AG04449 (cell line): ENCODE data around the gene FBXO34.

ENCODE experiments used
- CTCF ChIA-PET: fragments of 350-600 bp; formaldehyde crosslinking; extraction: SDS; loops from one replicate; lab custom pipeline; 2021; ENCODE audit warnings: antibody characterized with exemption; lab: Yijun Ruan, JAX
- POLR2A ChIA-PET: fragments of 400-600, 350-600 bp; formaldehyde crosslinking; extraction: SDS; loops from one replicate; lab custom pipeline; 2020; ENCODE audit warnings: antibody characterized with exemption, inconsistent platforms; lab: Yijun Ruan, JAX
- DNase-seq: peaks from one replicate; pipeline ENCODE4 v3.0.0-alpha.2; 2010; ENCODE audit warnings: low read depth, low spot score
- H3K4me3 ChIP-seq: 2 replicates; pipeline ENCODE4 v1.5.1; 2011; ENCODE audit warnings: low read depth, mild to moderate bottlenecking, control low read depth, low read length
- TF ChIP-seq, protein P1 (sequence below): IDR thresholded peaks from one replicate; pipeline ENCODE4 v1.5.1; 2011; ENCODE audit warnings: mild to moderate bottlenecking, moderate library complexity, low read length, control low read depth, inconsistent platforms; ENCODE audit not compliant: insufficient read depth; ENCODE audit errors: missing control alignments

FBXO34 gene

DNA sequence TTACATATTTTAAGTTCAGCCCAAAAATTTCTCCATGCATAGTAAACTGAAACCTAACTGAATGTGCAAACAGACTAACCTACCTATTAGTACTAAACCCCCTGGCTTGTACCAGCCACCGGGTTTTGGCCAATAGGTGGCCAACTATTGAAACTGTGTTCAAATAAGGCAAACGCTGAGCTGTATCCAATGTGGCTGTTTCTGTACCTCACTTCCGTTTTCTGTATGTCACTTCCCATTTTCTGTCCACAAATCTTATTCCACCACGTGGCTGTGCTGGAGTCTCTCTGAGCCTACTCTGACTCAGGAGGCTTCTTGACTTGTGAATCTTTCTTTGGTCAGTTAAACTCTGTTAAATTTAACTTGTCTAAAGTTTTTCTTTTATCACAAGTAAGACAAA is 6.0 kb upstream of the FBXO34 start:
- POLR2A ChIA-PET, result no interaction called here
- no peak for DNase-seq
- CTCF ChIA-PET, result interaction anchor here (0.8 to 14.9 kb wide), 5 partner anchors 10 to 164 kb away, joined by 3 to 101 read pairs (median 3); no protein-coding TSS in a partner anchor
- no peak overlapping the region for H3K4me3 ChIP-seq
- TF ChIP-seq, protein P1, sequence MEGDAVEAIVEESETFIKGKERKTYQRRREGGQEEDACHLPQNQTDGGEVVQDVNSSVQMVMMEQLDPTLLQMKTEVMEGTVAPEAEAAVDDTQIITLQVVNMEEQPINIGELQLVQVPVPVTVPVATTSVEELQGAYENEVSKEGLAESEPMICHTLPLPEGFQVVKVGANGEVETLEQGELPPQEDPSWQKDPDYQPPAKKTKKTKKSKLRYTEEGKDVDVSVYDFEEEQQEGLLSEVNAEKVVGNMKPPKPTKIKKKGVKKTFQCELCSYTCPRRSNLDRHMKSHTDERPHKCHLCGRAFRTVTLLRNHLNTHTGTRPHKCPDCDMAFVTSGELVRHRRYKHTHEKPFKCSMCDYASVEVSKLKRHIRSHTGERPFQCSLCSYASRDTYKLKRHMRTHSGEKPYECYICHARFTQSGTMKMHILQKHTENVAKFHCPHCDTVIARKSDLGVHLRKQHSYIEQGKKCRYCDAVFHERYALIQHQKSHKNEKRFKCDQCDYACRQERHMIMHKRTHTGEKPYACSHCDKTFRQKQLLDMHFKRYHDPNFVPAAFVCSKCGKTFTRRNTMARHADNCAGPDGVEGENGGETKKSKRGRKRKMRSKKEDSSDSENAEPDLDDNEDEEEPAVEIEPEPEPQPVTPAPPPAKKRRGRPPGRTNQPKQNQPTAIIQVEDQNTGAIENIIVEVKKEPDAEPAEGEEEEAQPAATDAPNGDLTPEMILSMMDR, result no peak

- no peak for DNase-seq
- POLR2A ChIA-PET, result no interaction called here
- no peak overlapping the region for H3K4me3 ChIP-seq
- TF ChIP-seq, protein P1, result no peak
- CTCF ChIA-PET, result interaction anchor here (0.7 to 7.6 kb wide), 7 partner anchors 9 to 161 kb away, joined by 3 to 120 read pairs (median 3); no protein-coding TSS in a partner anchor
These were observed 3.4 kb upstream of the FBXO34 start for GRCh38 chr14:55267820-55268219.

GRCh38 chr14:55271572-55272298 is 514 bp downstream of the FBXO34 start:
- DNase-seq, result peak; percentile 19
- CTCF ChIA-PET, result interaction anchor here (0.9 to 7.6 kb wide), 12 partner anchors 11 to 1200 kb away, joined by 3 to 120 read pairs (median 7); no protein-coding TSS in a partner anchor
- H3K4me3 ChIP-seq, result peak overlapping the region; percentile 95
- POLR2A ChIA-PET, result interaction anchor here (1.3 kb wide), 1 partner anchor 83 kb away, joined by 3 read pairs; no protein-coding TSS in a partner anchor
- TF ChIP-seq, protein P1, result no peak

DNA sequence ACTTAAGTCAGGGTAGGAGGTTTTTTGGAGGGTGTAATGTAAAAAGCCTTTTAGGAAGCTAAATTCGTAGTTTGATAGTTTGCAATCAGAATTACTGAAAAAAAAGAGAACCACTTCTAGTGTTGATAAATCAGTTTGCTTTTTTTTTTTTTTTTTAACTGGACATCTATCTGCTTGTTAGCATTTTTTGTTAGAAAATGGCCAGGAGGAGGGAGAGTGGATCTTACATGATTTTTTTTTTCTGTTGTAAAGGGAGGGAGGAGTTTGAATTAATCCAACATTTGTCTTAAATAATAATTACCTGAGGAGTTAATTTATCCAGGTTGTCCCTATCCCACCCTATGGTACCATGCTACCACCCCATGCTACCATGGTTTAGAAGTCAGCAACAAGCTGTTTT is 1.2 kb downstream of the FBXO34 start:
- POLR2A ChIA-PET, result interaction anchor here (1.3 kb wide), 1 partner anchor 82 kb away, joined by 3 read pairs; no protein-coding TSS in a partner anchor
- H3K4me3 ChIP-seq, result peak overlapping the region; percentile 95
- DNase-seq, result no peak
- TF ChIP-seq, protein P1, result no peak
- CTCF ChIA-PET, result interaction anchor here (1.3 to 7.6 kb wide), 7 partner anchors 11 to 157 kb away, joined by 3 to 120 read pairs (median 48); no protein-coding TSS in a partner anchor

- CTCF ChIA-PET, result interaction anchor here (1.3 to 7.6 kb wide), 5 partner anchors 10 to 156 kb away, joined by 4 to 120 read pairs (median 59); no protein-coding TSS in a partner anchor
- TF ChIP-seq, protein P1, result no peak
- no peak overlapping the region for H3K4me3 ChIP-seq
- DNase-seq, result no peak
- POLR2A ChIA-PET, result no interaction called here
These were observed 1.7 kb downstream of the FBXO34 start for GRCh38 chr14:55272922-55273321.

DNA sequence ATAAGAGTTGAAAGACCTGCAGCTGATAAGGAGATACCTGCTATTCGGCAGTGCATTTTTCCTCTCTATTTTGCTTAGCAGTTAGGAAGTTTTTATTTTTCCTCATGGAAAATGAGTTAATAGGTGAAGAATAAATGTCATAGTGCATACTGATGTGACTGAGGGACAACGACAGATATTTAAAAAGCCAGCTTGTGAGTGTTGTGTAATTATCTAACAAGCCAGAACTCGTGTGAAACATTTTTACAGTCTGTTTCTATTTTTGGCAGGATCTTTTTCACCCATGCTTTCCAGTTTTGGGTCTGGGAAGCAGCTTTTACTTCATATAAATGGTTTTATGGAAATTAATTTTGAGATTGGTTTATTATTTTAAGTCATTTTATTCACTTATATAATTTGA is 2.9 kb downstream of the FBXO34 start:
- ChIA-PET POLR2A (no interaction called here), CTCF (interaction anchor here (1.1 to 7.6 kb wide), 5 partner anchors 9 to 155 kb away, joined by 3 to 120 read pairs (median 48); no protein-coding TSS in a partner anchor)
- TF ChIP-seq, protein P1, result no peak
- no peak for DNase-seq
- no peak overlapping the region for H3K4me3 ChIP-seq
